ENCODE measurements around the gene MAPK12. TPM values are rescaled to one million over a fixed set of nuclear protein-coding genes. Genes with fewer than 3 reads are reported as not detected.

Gene MAPK12
- total RNA-seq, 1 donor from 2014 or later = 88.5 TPM

DNA sequence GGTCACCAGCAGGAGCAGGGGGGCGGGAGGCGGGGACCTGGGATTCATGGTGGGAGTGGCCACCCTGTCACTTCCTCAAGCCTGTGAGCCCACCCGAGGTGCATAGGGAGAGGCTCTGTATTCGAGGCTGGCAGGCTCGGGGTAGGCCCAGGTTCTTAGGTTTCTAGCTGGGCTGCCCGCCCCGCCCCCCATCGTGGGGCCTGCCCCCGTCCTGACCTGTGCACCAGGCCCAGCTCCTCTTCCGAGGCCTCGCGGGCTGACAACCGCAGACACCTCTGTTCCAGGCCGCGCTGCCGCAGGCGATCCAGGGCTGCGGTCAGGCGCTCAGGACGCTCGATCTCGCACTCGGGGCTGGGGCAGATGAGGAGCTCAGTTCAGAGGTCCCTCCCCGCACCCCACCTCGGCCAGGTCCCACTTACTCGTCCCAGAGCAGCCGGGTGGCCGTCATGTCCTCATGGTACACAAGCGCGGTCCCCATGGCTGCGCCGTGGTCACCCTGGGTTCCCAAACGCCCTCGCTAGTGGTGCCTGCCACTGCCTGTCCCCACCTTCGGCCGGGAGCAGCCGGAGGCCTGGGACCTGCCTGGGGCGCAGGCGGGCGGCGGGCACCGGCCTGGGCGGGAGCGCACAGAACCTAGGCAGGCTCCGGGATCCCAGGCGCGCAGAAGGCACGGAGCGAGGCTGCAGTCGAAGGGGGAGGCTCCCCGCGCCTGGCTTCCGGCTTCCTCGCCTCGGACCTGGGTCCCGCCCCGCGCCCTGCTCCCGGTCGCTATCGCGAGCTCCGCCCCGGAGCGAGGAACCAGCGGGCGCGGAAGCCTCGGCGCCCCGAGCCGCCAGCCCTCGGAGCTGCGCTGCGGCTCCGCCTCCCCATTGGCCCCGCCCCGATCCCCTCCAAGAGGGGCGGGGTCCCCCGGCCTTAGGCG, 10.7 kb downstream of the MAPK12 start, which contains the start of gene HDAC10:
Gene HDAC10 (minus strand): TSS at position 711 of the 922 bp plus-strand sequence. CDS start 233 bp downstream, at position 478.
- Mint-ChIP-seq H3K4me1 (ENCODE audit: low read depth, unreplicated experiment) (no peaks in the 10 kb centered on the region), H3K36me3 (ENCODE audit: unreplicated experiment) (no peaks in the 10 kb centered on the region), H3K9me3 (ENCODE audit: unreplicated experiment) (peaks cover 7% of the 10 kb centered on the region), H3K4me3 (ENCODE audit: unreplicated experiment) (peak within 1 kb of the TSS; percentile 88), H3K27me3 (ENCODE audit: unreplicated experiment) (peaks cover 4% of the 10 kb centered on the region), H3K27ac (ENCODE audit: unreplicated experiment) (no peak within 1 kb of the TSS)
- TF ChIP-seq, protein P1, sequence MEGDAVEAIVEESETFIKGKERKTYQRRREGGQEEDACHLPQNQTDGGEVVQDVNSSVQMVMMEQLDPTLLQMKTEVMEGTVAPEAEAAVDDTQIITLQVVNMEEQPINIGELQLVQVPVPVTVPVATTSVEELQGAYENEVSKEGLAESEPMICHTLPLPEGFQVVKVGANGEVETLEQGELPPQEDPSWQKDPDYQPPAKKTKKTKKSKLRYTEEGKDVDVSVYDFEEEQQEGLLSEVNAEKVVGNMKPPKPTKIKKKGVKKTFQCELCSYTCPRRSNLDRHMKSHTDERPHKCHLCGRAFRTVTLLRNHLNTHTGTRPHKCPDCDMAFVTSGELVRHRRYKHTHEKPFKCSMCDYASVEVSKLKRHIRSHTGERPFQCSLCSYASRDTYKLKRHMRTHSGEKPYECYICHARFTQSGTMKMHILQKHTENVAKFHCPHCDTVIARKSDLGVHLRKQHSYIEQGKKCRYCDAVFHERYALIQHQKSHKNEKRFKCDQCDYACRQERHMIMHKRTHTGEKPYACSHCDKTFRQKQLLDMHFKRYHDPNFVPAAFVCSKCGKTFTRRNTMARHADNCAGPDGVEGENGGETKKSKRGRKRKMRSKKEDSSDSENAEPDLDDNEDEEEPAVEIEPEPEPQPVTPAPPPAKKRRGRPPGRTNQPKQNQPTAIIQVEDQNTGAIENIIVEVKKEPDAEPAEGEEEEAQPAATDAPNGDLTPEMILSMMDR (IDR thresholded peaks at IDR 0.05; ENCODE audit: partially characterized antibody, unreplicated experiment) = no peak
- peak; percentile 89 for DNase-seq

GRCh38 chr22:50250249-50250554, 11.3 kb downstream of the MAPK12 start:
- Mint-ChIP-seq H3K4me3 (ENCODE audit: unreplicated experiment) (peak overlapping the region; percentile 72), H3K9me3 (ENCODE audit: unreplicated experiment) (peaks cover 7% of the 10 kb centered on the region), H3K27me3 (ENCODE audit: unreplicated experiment) (peaks cover 4% of the 10 kb centered on the region), H3K4me1 (ENCODE audit: low read depth, unreplicated experiment) (no peaks in the 10 kb centered on the region), H3K27ac (ENCODE audit: unreplicated experiment) (no peak overlapping the region), H3K36me3 (ENCODE audit: unreplicated experiment) (no peaks in the 10 kb centered on the region)
- TF ChIP-seq, protein P1 (IDR thresholded peaks at IDR 0.05; ENCODE audit: partially characterized antibody, unreplicated experiment) = no peak
- DNase-seq = no peak

GRCh38 chr22:50249341-50250248, 11.9 kb downstream of the MAPK12 start:
- TF ChIP-seq, protein P1 (IDR thresholded peaks at IDR 0.05; ENCODE audit: partially characterized antibody, unreplicated experiment) = no peak
- DNase-seq = no peak
- no peak overlapping the region for H3K27ac Mint-ChIP-seq (ENCODE audit: unreplicated experiment)
- no peaks in the 10 kb centered on the region for H3K36me3 Mint-ChIP-seq (ENCODE audit: unreplicated experiment)
- peaks cover 2% of the 10 kb centered on the region for H3K4me1 Mint-ChIP-seq (ENCODE audit: low read depth, unreplicated experiment)
- H3K9me3 Mint-ChIP-seq (ENCODE audit: unreplicated experiment) = peaks cover 10% of the 10 kb centered on the region
- peaks cover 5% of the 10 kb centered on the region for H3K27me3 Mint-ChIP-seq (ENCODE audit: unreplicated experiment)
- H3K4me3 Mint-ChIP-seq (ENCODE audit: unreplicated experiment) = peak overlapping the region; percentile 72

DNA sequence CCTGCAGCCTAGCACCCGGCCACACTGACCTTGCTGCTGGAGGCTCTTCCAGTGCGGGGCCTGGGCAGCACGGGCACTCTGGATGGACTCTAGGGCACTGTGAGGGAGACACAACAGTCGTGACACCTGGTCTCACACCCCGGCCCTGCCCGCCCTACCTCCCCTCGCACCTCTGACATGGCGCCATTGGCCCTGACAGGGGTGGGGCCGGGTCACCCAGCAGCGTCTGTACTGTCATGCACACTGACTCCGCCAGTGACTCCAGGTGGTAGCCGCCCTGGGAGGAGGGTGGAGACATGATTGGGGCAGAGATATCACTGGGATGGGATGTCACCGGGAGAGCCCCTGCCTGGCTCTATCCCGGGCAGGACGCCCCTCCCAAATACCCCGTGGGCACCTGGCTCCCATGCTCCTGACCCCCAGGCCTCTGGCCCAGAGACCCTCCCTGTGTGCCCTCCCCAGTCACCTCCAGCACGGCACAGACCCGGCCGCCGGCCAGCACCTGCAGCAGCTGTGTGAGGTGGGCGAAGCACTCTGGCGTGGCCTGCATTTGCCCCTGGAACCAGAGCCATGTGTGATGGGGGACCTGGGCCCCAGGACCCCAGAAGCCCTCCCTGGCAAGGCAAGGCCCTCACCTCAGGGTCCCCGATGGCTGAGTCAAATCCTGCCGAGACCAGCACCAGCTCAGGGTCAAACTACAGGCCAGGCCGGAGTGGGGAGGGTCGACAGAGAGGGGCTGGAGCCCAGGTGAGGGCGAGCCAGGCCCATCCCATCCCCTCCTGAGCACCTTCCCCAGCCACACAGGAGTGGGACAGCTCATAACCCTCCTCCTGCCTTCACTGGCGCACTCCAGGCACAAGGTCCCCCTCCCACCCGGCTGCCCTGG, 13.0 kb downstream of the MAPK12 start:
- Mint-ChIP-seq H3K4me1 (ENCODE audit: low read depth, unreplicated experiment) (peaks cover 2% of the 10 kb centered on the region), H3K27ac (ENCODE audit: unreplicated experiment) (no peak overlapping the region), H3K9me3 (ENCODE audit: unreplicated experiment) (peaks cover 11% of the 10 kb centered on the region), H3K4me3 (ENCODE audit: unreplicated experiment) (no peak overlapping the region), H3K27me3 (ENCODE audit: unreplicated experiment) (peaks cover 5% of the 10 kb centered on the region), H3K36me3 (ENCODE audit: unreplicated experiment) (no peaks in the 10 kb centered on the region)
- TF ChIP-seq, protein P1 (IDR thresholded peaks at IDR 0.05; ENCODE audit: partially characterized antibody, unreplicated experiment) = no peak
- no peak for DNase-seq

Data from glutamatergic neuron (in vitro differentiated cells).